ENCODE data around the gene LAMB4.
A peak's percentile ranks its signal among the peaks of the same experiment; 100 is the strongest.

The LAMB4 gene

GRCh38 chr7:108002726-108003598 is 127.2 kb downstream of the LAMB4 start, which contains the start of gene LAMB1:
Gene LAMB1, minus strand, starts transcription at chr7:108003161. Its CDS starts 276 bp downstream, at chr7:108002885.
- Histone ChIP-seq H3K4me1 (ENCODE audit: control insufficient read depth, insufficient read depth, low read length) (peaks cover 19% of the 10 kb centered on the region), H3K4me3 (ENCODE audit: low read depth, low read length) (peak within 1 kb of the TSS; percentile 77), H3K9ac (ENCODE audit: low read depth, low read length) (peak within 1 kb of the TSS; percentile 73), H3K9me3 (ENCODE audit: control insufficient read depth, insufficient read depth, low read length) (no peaks in the 10 kb centered on the region), H3K36me3 (ENCODE audit: control insufficient read depth, insufficient read depth, low read length) (peaks cover 17% of the 10 kb centered on the region; the same call in 1 of the 2 replicates), H3K27ac (ENCODE audit: low read depth, low read length) (peak within 1 kb of the TSS; percentile 62), H3K27me3 (ENCODE audit: control insufficient read depth, insufficient read depth, low read length) (peaks cover 70% of the 10 kb centered on the region)

DNA sequence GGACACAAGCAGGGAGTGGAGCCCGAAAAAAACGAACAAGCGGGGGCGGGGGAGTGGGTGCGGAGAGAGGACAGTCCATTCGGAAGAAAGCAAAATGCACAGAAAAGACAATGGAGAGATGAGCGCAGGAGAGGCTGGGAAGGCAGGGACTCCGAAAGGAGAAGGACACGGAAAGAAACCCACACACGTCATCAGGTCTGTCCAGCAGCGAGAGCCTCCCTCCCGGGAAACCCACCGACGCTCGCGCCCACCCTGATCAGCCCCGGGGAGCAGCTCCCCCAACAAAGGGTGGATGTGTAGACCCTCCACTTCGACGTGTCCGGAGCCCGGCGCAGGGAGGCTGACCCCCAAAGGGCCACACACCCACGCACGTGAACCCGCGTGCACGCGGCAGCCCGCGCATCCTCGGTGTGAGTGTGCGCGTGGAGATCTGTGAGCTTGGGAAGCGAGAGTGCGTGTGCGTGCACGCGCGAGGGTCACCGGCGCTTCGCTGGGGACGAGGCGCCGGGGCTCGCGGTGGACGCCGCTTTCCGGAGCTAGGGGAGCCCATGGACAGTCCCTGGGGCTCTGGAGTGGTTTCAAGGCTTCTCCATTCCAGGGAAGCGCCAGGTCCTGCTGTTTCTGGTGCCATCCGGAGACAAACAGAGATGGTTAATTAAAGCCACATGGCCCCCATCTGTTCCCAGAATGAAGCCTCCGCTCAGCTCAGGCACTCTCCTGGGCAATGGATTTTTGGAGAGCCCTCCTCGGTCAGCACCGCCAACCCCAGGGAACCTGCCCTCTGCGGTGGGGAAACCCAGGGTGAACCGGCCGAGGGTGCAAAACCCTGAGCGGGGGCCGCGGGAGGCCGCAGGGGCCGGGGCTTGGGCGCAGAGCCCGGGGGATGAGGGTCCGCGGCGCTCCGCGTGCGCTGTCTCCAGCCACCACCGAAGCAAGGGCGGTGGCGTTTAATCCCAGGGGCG is 128.1 kb downstream of the LAMB4 start:
- Histone ChIP-seq H3K4me1 (ENCODE audit: control insufficient read depth, insufficient read depth, low read length) (peaks cover 19% of the 10 kb centered on the region), H3K9ac (ENCODE audit: low read depth, low read length) (peak overlapping the region; percentile 73), H3K9me3 (ENCODE audit: control insufficient read depth, insufficient read depth, low read length) (no peaks in the 10 kb centered on the region), H3K27ac (ENCODE audit: low read depth, low read length) (peak overlapping the region; percentile 62), H3K36me3 (ENCODE audit: control insufficient read depth, insufficient read depth, low read length) (peaks cover 25% of the 10 kb centered on the region), H3K27me3 (ENCODE audit: control insufficient read depth, insufficient read depth, low read length) (peaks cover 61% of the 10 kb centered on the region), H3K4me3 (ENCODE audit: low read depth, low read length) (peak overlapping the region; percentile 77)

- Histone ChIP-seq H3K4me3 (ENCODE audit: low read depth, low read length) (peak overlapping the region; percentile 77), H3K27me3 (ENCODE audit: control insufficient read depth, insufficient read depth, low read length) (peaks cover 52% of the 10 kb centered on the region)
Observed at GRCh38 chr7:108000875-108001763, 129.0 kb downstream of the LAMB4 start.

GRCh38 chr7:107999779-108000560 is 130.2 kb downstream of the LAMB4 start:
- H3K27ac ChIP-seq (ENCODE audit: low read depth, low read length) = no peak overlapping the region
- H3K27me3 ChIP-seq (ENCODE audit: control insufficient read depth, insufficient read depth, low read length) = peaks cover 40% of the 10 kb centered on the region
- H3K36me3 ChIP-seq (ENCODE audit: control insufficient read depth, insufficient read depth, low read length) = peaks cover 34% of the 10 kb centered on the region
- peaks cover 29% of the 10 kb centered on the region for H3K4me1 ChIP-seq (ENCODE audit: control insufficient read depth, insufficient read depth, low read length)
- H3K9me3 ChIP-seq (ENCODE audit: control insufficient read depth, insufficient read depth, low read length) = no peaks in the 10 kb centered on the region
- no peak overlapping the region for H3K9ac ChIP-seq (ENCODE audit: low read depth, low read length)
- H3K4me3 ChIP-seq (ENCODE audit: low read depth, low read length) = no peak overlapping the region

More at GRCh38 chr7:108000875-108001763, 129.0 kb downstream of the LAMB4 start:
- Histone ChIP-seq H3K9me3 (ENCODE audit: control insufficient read depth, insufficient read depth, low read length) (no peaks in the 10 kb centered on the region), H3K36me3 (ENCODE audit: control insufficient read depth, insufficient read depth, low read length) (peaks cover 33% of the 10 kb centered on the region), H3K4me1 (ENCODE audit: control insufficient read depth, insufficient read depth, low read length) (peaks cover 19% of the 10 kb centered on the region), H3K27ac (ENCODE audit: low read depth, low read length) (no peak overlapping the region), H3K9ac (ENCODE audit: low read depth, low read length) (no peak overlapping the region)

DNA sequence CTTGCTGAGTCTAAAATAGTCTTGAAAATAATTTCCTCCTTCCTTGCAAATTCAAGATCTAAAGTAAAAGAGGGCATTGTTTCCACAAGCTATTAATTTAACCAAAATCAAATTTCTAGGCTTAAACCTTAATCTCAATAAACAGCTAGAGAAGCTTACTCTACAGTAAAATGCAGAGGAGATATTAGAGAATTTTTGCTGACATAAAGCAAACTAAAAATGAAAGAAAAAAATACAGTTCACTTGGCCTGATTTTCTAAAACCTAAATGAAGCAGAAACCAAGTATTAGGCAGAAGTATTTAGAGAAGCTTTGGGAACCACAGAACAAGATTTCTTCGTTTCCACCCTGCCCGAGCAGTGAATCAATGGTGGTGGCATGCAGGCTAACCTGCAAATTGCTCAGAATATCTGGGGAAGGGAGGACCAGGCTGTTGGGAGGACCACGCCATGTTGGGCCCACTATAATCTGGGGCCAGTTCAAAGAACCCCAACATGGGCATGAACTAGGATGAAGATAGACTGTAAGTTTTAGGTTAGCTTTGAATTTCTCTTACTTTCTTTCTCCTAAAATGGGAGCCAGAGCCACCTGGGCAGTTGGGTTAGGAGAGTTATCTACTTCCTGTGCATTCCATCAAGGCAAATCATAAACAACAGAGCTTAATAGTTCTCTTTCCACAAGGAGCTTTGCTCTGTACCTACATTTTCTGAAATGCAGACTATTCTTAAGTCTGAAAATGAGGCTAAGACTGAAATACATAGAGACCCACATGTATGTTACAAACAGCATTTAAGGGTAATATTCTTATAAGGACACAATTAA is 131.3 kb downstream of the LAMB4 start:
- Histone ChIP-seq H3K9me3 (ENCODE audit: control insufficient read depth, insufficient read depth, low read length) (no peaks in the 10 kb centered on the region), H3K36me3 (ENCODE audit: control insufficient read depth, insufficient read depth, low read length) (peaks cover 45% of the 10 kb centered on the region), H3K27ac (ENCODE audit: low read depth, low read length) (no peak overlapping the region), H3K4me1 (ENCODE audit: control insufficient read depth, insufficient read depth, low read length) (peaks cover 25% of the 10 kb centered on the region), H3K4me3 (ENCODE audit: low read depth, low read length) (no peak overlapping the region), H3K27me3 (ENCODE audit: control insufficient read depth, insufficient read depth, low read length) (peaks cover 29% of the 10 kb centered on the region), H3K9ac (ENCODE audit: low read depth, low read length) (no peak overlapping the region)

DNA sequence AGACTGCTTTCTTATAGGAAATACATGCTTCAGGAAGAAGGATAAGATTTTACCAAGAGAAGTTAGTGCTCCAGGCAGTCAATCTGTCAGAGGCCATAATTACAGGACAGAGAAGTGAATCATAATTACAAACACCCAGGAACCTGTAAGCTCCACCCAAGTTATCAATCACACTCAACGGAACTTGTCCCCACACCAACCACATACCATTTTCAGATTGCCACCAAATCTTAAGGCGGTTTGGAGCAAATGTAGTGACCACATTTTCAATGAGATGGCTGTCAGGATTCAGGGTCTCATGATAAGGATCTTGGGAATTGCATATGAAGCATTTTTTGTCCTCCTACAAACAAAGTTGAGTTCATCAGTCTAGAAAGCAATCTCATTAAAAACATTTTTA is 132.0 kb downstream of the LAMB4 start:
- H3K4me1 ChIP-seq (ENCODE audit: control insufficient read depth, insufficient read depth, low read length) = peaks cover 25% of the 10 kb centered on the region
- peaks cover 22% of the 10 kb centered on the region for H3K27me3 ChIP-seq (ENCODE audit: control insufficient read depth, insufficient read depth, low read length)
- peaks cover 52% of the 10 kb centered on the region for H3K36me3 ChIP-seq (ENCODE audit: control insufficient read depth, insufficient read depth, low read length)
- no peak overlapping the region for H3K27ac ChIP-seq (ENCODE audit: low read depth, low read length)
- H3K9me3 ChIP-seq (ENCODE audit: control insufficient read depth, insufficient read depth, low read length) = no peaks in the 10 kb centered on the region
- no peak overlapping the region for H3K9ac ChIP-seq (ENCODE audit: low read depth, low read length)
- H3K4me3 ChIP-seq (ENCODE audit: low read depth, low read length) = no peak overlapping the region

GRCh38 chr7:107996072-107996882 is 133.9 kb downstream of the LAMB4 start:
- Histone ChIP-seq H3K9ac (ENCODE audit: low read depth, low read length) (no peak overlapping the region), H3K4me3 (ENCODE audit: low read depth, low read length) (no peak overlapping the region), H3K36me3 (ENCODE audit: control insufficient read depth, insufficient read depth, low read length) (peaks cover 63% of the 10 kb centered on the region), H3K27me3 (ENCODE audit: control insufficient read depth, insufficient read depth, low read length) (peaks cover 6% of the 10 kb centered on the region; the same call in 1 of the 2 replicates), H3K9me3 (ENCODE audit: control insufficient read depth, insufficient read depth, low read length) (no peaks in the 10 kb centered on the region), H3K27ac (ENCODE audit: low read depth, low read length) (peak overlapping the region; percentile 75), H3K4me1 (ENCODE audit: control insufficient read depth, insufficient read depth, low read length) (peaks cover 22% of the 10 kb centered on the region)

DNA sequence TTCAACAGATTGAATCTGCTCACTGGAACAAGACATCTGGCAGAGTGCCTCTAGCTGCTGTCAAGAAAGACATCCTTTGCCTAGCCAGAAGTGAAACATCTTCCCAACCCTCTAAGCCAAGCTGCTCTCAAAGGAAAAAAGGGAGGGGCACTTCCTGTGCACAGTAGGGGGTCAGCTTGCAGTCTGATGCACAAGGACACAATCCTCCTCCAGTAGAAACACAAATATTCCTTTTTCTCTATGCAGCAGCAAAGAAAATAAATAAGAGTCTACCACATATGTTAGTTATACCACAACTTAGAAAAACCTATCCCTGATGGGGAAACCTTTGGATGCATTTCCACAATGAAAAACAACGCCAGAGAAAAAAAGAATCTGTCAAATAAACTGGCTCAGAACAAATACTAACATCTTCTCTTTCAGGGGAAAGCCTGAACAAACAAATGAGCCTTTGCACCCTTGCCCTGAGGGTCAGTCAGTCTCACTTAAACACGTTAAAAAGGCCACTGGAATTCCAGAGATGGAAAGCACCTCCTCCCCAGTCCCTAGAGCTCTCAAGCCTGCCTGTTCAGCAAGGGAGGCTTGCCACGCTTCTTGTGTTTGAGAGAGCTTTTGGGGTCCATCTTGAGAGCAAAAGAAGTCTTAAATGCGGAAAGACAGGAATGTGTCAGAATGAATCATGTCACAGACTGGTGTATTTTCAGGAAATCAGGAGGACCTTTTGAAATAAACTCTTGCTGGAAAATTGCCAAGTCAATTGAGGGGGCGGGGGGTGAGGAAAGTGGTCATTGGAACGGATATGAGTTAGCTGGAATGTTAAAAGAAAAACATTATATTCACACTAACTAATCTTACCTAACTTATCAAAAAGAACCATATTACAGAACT is 134.7 kb downstream of the LAMB4 start:
- Histone ChIP-seq H3K9me3 (ENCODE audit: control insufficient read depth, insufficient read depth, low read length) (no peaks in the 10 kb centered on the region), H3K36me3 (ENCODE audit: control insufficient read depth, insufficient read depth, low read length) (peaks cover 59% of the 10 kb centered on the region), H3K27ac (ENCODE audit: low read depth, low read length) (peak overlapping the region; percentile 75)

More for the DNA sequence above, 134.7 kb downstream of the LAMB4 start:
- H3K9ac ChIP-seq (ENCODE audit: low read depth, low read length) = no peak overlapping the region
- peaks cover 18% of the 10 kb centered on the region for H3K4me1 ChIP-seq (ENCODE audit: control insufficient read depth, insufficient read depth, low read length)
- no peak overlapping the region for H3K4me3 ChIP-seq (ENCODE audit: low read depth, low read length)
- no peaks in the 10 kb centered on the region for H3K27me3 ChIP-seq (ENCODE audit: control insufficient read depth, insufficient read depth, low read length)

Measured in HUES48 (cell line).